HEK293 (cell line): ENCODE data around the gene SETDB2.

ENCODE experiments used
- CTCF ChIA-PET: fragments of 350-600 bp; formaldehyde crosslinking; extraction: SDS; loops from one replicate; lab custom pipeline; 2021; ENCODE audit warnings: antibody characterized with exemption; lab: Yijun Ruan, JAX
- POLR2A ChIA-PET: fragments of 300-600 bp; formaldehyde crosslinking; extraction: SDS; loops from one replicate; lab custom pipeline; 2020; ENCODE audit warnings: antibody characterized with exemption, inconsistent platforms; lab: Yijun Ruan, JAX
- H3K27ac ChIP-seq: fragments of 200-500 bp; sonication (Bioruptor generic); 2 replicates; pipeline ENCODE4 v1.5.1; 2014; ENCODE audit warnings: low read depth, low read length, control low read depth, inconsistent platforms; ENCODE audit errors: extremely low read depth
- H3K36me3 ChIP-seq, 2 experiments: fragments of 200-500 bp in 1 of 2; sonication (Bioruptor generic) in 1 of 2; 1 replicate in 1 of 2; 2 replicates in 1 of 2; pipeline ENCODE4 v1.5.1; 2014 to 2017; ENCODE audit warnings: inconsistent platforms in 2 of 2, low read length in 2 of 2; ENCODE audit not compliant: control insufficient read depth in 2 of 2, insufficient read depth in 1 of 2
- H3K4me1 ChIP-seq: fragments of 200-500 bp; sonication (Bioruptor generic); 2 replicates; pipeline ENCODE4 v1.5.1; 2014; ENCODE audit warnings: mild to moderate bottlenecking, low read length, inconsistent platforms; ENCODE audit not compliant: control insufficient read depth, insufficient read depth
- H3K4me3 ChIP-seq: 2 replicates; pipeline ENCODE4 v1.5.1; 2011; ENCODE audit warnings: low read depth, mild to moderate bottlenecking, control low read depth, low read length, moderate library complexity
- H3K9me3 ChIP-seq: fragments of 200-500 bp; sonication (Bioruptor generic); 2 replicates; pipeline ENCODE4 v1.5.1; 2014; ENCODE audit warnings: low read depth, low read length, inconsistent platforms; ENCODE audit not compliant: control insufficient read depth, insufficient read depth
- HOXC10 ChIP-seq: sonication (generic); formaldehyde crosslinking; IDR thresholded peaks from 2 replicates; pipeline ENCODE4 v1.8.1; 2023; ENCODE audit warnings: mild to moderate bottlenecking, missing genetic modification reagents
- MEIS1 ChIP-seq: sonication (generic); formaldehyde crosslinking; IDR thresholded peaks from 2 replicates; pipeline ENCODE4 v1.8.1; 2022; ENCODE audit warnings: missing genetic modification reagents, mild to moderate bottlenecking, borderline replicate concordance
- SALL2 ChIP-seq: fragments of 450-650 bp; formaldehyde crosslinking; IDR thresholded peaks from 2 replicates; pipeline ENCODE4 v1.5.0; 2017; ENCODE audit warnings: missing biosample characterization, mild to moderate bottlenecking, missing genetic modification characterization, borderline replicate concordance
- SP3 ChIP-seq: fragments of 450-650 bp; formaldehyde crosslinking; IDR thresholded peaks from 2 replicates; pipeline ENCODE4 v1.5.1; 2016; ENCODE audit warnings: missing biosample characterization, missing genetic modification characterization
- ZBTB17 ChIP-seq: fragments of 450-650 bp; formaldehyde crosslinking; IDR thresholded peaks from 2 replicates; pipeline ENCODE4 v1.5.1; 2016; ENCODE audit warnings: missing biosample characterization, missing genetic modification characterization
- ZEB2 ChIP-seq: fragments of 450-650 bp; formaldehyde crosslinking; IDR thresholded peaks from 2 replicates; pipeline ENCODE4 v1.5.1; 2016; ENCODE audit warnings: missing biosample characterization, missing genetic modification characterization
- ZFP3 ChIP-seq: fragments of 450-650 bp; formaldehyde crosslinking; IDR thresholded peaks from 2 replicates; pipeline ENCODE4 v1.5.1; 2016; ENCODE audit warnings: low read depth, missing biosample characterization, missing genetic modification characterization
- ZNF121 ChIP-seq: fragments of 450-650 bp; formaldehyde crosslinking; IDR thresholded peaks from 2 replicates; pipeline ENCODE4 v1.5.1; 2016; ENCODE audit warnings: missing biosample characterization, missing genetic modification characterization
- ZNF146 ChIP-seq: fragments of 450-650 bp; formaldehyde crosslinking; IDR thresholded peaks from 2 replicates; pipeline ENCODE4 v1.5.1; 2016; ENCODE audit warnings: missing biosample characterization, missing genetic modification characterization
- ZNF214 ChIP-seq: fragments of 450-650 bp; formaldehyde crosslinking; IDR thresholded peaks from 2 replicates; pipeline ENCODE4 v1.5.1; 2017; ENCODE audit warnings: missing biosample characterization, mild to moderate bottlenecking, missing genetic modification characterization, borderline replicate concordance
- ZNF266 ChIP-seq: fragments of 450-650 bp; formaldehyde crosslinking; IDR thresholded peaks from 2 replicates; pipeline ENCODE4 v1.5.1; 2016; ENCODE audit warnings: missing biosample characterization, missing genetic modification characterization, low read depth
- ZNF311 ChIP-seq: fragments of 450-650 bp; formaldehyde crosslinking; IDR thresholded peaks from 2 replicates; pipeline ENCODE4 v1.5.1; 2017; ENCODE audit warnings: missing biosample characterization, missing genetic modification characterization, borderline replicate concordance
- ZNF366 ChIP-seq: fragments of 450-650 bp; formaldehyde crosslinking; conservative IDR thresholded peaks from 2 replicates; pipeline ENCODE4 v1.5.1; 2016; ENCODE audit warnings: missing biosample characterization, missing genetic modification characterization
- ZNF391 ChIP-seq: fragments of 450-650 bp; formaldehyde crosslinking; IDR thresholded peaks from 2 replicates; pipeline ENCODE4 v1.5.1; 2016; ENCODE audit warnings: low read depth, missing biosample characterization, missing genetic modification characterization, borderline replicate concordance
- ZNF561 ChIP-seq: fragments of 450-650 bp; IDR thresholded peaks from 2 replicates; pipeline ENCODE4 v1.5.1; 2018; ENCODE audit warnings: missing biosample characterization, missing genetic modification characterization, borderline replicate concordance
- ZNF747 ChIP-seq: fragments of 450-650 bp; formaldehyde crosslinking; IDR thresholded peaks from 2 replicates; pipeline ENCODE4 v1.5.1; 2016; ENCODE audit warnings: missing biosample characterization, missing genetic modification characterization
- ZNF791 ChIP-seq: fragments of 450-650 bp; formaldehyde crosslinking; IDR thresholded peaks from 2 replicates; pipeline ENCODE4 v1.5.1; 2016; ENCODE audit warnings: missing biosample characterization, missing genetic modification characterization
- ZNF837 ChIP-seq: fragments of 450-650 bp; formaldehyde crosslinking; IDR thresholded peaks from 2 replicates; pipeline ENCODE4 v1.5.1; 2016; ENCODE audit warnings: missing biosample characterization, missing genetic modification characterization
- ZNF843 ChIP-seq: fragments of 450-650 bp; formaldehyde crosslinking; IDR thresholded peaks from 2 replicates; pipeline ENCODE4 v1.5.1; 2016; ENCODE audit warnings: missing biosample characterization, missing genetic modification characterization
- TF ChIP-seq, protein P1 (sequence below): fragments of 450-650 bp; formaldehyde crosslinking; IDR thresholded peaks from 2 replicates; pipeline ENCODE4 v1.5.1; 2016; ENCODE audit warnings: missing biosample characterization, missing genetic modification characterization
- TF ChIP-seq, protein P2 (sequence below): fragments of 450-650 bp; formaldehyde crosslinking; IDR thresholded peaks from 2 replicates; pipeline ENCODE4 v1.5.1; 2017; ENCODE audit warnings: missing biosample characterization, missing genetic modification characterization
- TF ChIP-seq, protein P3 (sequence below): fragments of 450-650 bp; formaldehyde crosslinking; IDR thresholded peaks from 2 replicates; pipeline ENCODE4 v1.5.1; 2016; ENCODE audit warnings: missing biosample characterization, missing genetic modification characterization, borderline replicate concordance

SETDB2 gene

DNA sequence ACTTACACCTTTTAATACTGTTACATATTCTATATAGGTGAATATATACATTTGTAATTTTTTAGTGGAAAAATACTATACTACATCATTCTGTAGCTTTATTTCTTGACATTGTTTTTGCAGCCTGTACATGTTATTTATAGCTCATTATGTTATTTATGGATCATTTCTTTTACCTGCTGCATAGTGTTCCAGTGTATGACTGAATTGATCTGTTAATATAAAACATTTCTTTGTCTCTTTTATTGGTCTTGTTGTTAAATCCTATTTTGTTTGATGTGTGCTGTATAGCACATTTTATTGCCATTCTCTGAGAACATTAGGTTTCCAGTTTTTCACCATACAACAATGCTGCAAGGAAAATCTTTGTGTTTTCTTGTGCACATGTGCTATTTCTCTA is 2.4 kb downstream of the SETDB2 start:
- ChIA-PET POLR2A (no interaction called here), CTCF (interaction anchor here (0.6 to 1.1 kb wide), 3 partner anchors 13 to 165 kb away, joined by 3 to 4 read pairs (median 4); no protein-coding TSS in a partner anchor)
- Histone ChIP-seq H3K9me3 (no peaks in the 10 kb centered on the region), H3K27ac (no peak overlapping the region), H3K4me1 (no peaks in the 10 kb centered on the region), H3K36me3 (no peaks in the 10 kb centered on the region), H3K4me3 (no peak overlapping the region)
- TF ChIP-seq ZNF266 (no peak), ZNF747 (no peak), ZNF214 (tag by site-specific recombination) (no peak), ZNF561 (tag by site-specific recombination) (no peak), ZNF366 (tag by site-specific recombination) (no peak), ZBTB17 (tag by site-specific recombination) (no peak), SP3 (tag by site-specific recombination) (no peak), ZNF146 (tag by site-specific recombination) (peak; percentile 88)
- TF ChIP-seq, protein P1, sequence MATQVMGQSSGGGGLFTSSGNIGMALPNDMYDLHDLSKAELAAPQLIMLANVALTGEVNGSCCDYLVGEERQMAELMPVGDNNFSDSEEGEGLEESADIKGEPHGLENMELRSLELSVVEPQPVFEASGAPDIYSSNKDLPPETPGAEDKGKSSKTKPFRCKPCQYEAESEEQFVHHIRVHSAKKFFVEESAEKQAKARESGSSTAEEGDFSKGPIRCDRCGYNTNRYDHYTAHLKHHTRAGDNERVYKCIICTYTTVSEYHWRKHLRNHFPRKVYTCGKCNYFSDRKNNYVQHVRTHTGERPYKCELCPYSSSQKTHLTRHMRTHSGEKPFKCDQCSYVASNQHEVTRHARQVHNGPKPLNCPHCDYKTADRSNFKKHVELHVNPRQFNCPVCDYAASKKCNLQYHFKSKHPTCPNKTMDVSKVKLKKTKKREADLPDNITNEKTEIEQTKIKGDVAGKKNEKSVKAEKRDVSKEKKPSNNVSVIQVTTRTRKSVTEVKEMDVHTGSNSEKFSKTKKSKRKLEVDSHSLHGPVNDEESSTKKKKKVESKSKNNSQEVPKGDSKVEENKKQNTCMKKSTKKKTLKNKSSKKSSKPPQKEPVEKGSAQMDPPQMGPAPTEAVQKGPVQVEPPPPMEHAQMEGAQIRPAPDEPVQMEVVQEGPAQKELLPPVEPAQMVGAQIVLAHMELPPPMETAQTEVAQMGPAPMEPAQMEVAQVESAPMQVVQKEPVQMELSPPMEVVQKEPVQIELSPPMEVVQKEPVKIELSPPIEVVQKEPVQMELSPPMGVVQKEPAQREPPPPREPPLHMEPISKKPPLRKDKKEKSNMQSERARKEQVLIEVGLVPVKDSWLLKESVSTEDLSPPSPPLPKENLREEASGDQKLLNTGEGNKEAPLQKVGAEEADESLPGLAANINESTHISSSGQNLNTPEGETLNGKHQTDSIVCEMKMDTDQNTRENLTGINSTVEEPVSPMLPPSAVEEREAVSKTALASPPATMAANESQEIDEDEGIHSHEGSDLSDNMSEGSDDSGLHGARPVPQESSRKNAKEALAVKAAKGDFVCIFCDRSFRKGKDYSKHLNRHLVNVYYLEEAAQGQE (tag by site-specific recombination) = no peak

DNA sequence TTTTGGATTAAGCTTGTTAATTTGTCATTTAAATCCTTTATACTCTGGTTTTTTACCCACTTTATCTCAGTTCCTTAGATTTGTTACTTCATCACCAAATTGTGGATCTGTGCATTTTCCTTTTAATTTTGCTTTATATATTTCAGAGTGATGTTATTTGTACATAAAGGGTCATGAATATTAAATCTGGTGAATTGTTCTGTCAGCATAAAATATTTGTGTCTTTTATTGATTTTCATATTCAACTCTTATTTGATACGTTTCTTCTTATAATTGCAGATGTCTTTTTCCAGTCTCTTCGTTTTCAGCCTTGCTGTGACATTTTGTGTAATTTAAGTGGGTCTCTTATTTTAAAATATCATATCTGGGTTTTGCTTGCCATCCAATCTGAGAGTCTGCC is 4.7 kb downstream of the SETDB2 start:
- no peak for TF ChIP-seq ZNF121
- no peak for TF ChIP-seq ZFP3 (tag by site-specific recombination)
- TF ChIP-seq ZEB2 (tag by site-specific recombination) = no peak
- TF ChIP-seq, protein P2, sequence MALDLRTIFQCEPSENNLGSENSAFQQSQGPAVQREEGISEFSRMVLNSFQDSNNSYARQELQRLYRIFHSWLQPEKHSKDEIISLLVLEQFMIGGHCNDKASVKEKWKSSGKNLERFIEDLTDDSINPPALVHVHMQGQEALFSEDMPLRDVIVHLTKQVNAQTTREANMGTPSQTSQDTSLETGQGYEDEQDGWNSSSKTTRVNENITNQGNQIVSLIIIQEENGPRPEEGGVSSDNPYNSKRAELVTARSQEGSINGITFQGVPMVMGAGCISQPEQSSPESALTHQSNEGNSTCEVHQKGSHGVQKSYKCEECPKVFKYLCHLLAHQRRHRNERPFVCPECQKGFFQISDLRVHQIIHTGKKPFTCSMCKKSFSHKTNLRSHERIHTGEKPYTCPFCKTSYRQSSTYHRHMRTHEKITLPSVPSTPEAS (tag by site-specific recombination) = no peak
- no peak for TF ChIP-seq SALL2 (tag by site-specific recombination)
- no peak for TF ChIP-seq ZNF843
- no peak for TF ChIP-seq MEIS1 (CRISPR knock-in tag)
- TF ChIP-seq SP3 (tag by site-specific recombination) = no peak
- TF ChIP-seq, protein P3, sequence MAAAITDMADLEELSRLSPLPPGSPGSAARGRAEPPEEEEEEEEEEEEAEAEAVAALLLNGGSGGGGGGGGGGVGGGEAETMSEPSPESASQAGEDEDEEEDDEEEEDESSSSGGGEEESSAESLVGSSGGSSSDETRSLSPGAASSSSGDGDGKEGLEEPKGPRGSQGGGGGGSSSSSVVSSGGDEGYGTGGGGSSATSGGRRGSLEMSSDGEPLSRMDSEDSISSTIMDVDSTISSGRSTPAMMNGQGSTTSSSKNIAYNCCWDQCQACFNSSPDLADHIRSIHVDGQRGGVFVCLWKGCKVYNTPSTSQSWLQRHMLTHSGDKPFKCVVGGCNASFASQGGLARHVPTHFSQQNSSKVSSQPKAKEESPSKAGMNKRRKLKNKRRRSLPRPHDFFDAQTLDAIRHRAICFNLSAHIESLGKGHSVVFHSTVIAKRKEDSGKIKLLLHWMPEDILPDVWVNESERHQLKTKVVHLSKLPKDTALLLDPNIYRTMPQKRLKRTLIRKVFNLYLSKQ (tag by site-specific recombination) = no peak
- no peak for TF ChIP-seq ZNF791
- TF ChIP-seq HOXC10 (CRISPR knock-in tag) = no peak
- no peak for TF ChIP-seq ZNF837
- TF ChIP-seq ZNF391 (tag by site-specific recombination) = no peak
- TF ChIP-seq ZNF311 (tag by site-specific recombination) = no peak
- TF ChIP-seq, all 188 proteins: peak for 0
- no peak overlapping the region for H3K4me3 ChIP-seq
- no peak overlapping the region for H3K27ac ChIP-seq
- POLR2A ChIA-PET = no interaction called here
- CTCF ChIA-PET = no interaction called here
- no peaks in the 10 kb centered on the region for H3K4me1 ChIP-seq
- H3K9me3 ChIP-seq = no peaks in the 10 kb centered on the region
- H3K36me3 ChIP-seq = no peaks in the 10 kb centered on the region
